WI38 (cell line): Measurements from ENCODE around the gene OSBPL2.

Source experiments
- H3K4me3 ChIP-seq: 2 replicates; pipeline ENCODE4 v1.5.1; 2011; ENCODE audit warnings: low read depth, mild to moderate bottlenecking, control low read depth, low read length
- CTCF ChIP-seq: IDR thresholded peaks from 2 replicates; pipeline ENCODE4 v1.5.1; 2012; ENCODE audit warnings: low read depth, mild to moderate bottlenecking, control low read depth, low read length

The OSBPL2 gene

GRCh38 chr20:62269871-62270270 lies 31.6 kb downstream of the OSBPL2 start:
- H3K4me3 ChIP-seq = no peak overlapping the region
- no peak for TF ChIP-seq CTCF

- H3K4me3 ChIP-seq = no peak overlapping the region
- TF ChIP-seq CTCF = no peak
Measured at GRCh38 chr20:62272200-62272599, 33.9 kb downstream of the OSBPL2 start.

- no peak for TF ChIP-seq CTCF
Measured at GRCh38 chr20:62273416-62273815, 35.1 kb downstream of the OSBPL2 start.

GRCh38 chr20:62274332-62274950 lies 36.1 kb downstream of the OSBPL2 start:
- TF ChIP-seq CTCF = no peak
- H3K4me3 ChIP-seq = no peak overlapping the region

More at GRCh38 chr20:62273416-62273815, 35.1 kb downstream of the OSBPL2 start:
- no peak overlapping the region for H3K4me3 ChIP-seq

- TF ChIP-seq CTCF = no peak
- H3K4me3 ChIP-seq = no peak overlapping the region
Measured at GRCh38 chr20:62275219-62275618, 36.9 kb downstream of the OSBPL2 start.

GRCh38 chr20:62276439-62276838 lies 38.1 kb downstream of the OSBPL2 start:
- TF ChIP-seq CTCF = no peak
- H3K4me3 ChIP-seq = no peak overlapping the region

GRCh38 chr20:62277253-62277652 lies 38.9 kb downstream of the OSBPL2 start:
- TF ChIP-seq CTCF = no peak
- H3K4me3 ChIP-seq = no peak overlapping the region
